Esophagus squamous epithelium (tissue), 4 donors: Measurements from ENCODE around the gene ROR2.

Experiments used
- CTCF ChIP-seq, 6 experiments: fragments of 450-650 bp in 4 of 6; fragments of 200-600 bp in 2 of 6; sonication (generic) in 2 of 6; IDR thresholded peaks; one replicate each; pipeline ENCODE4 v1.5.1; 2016 to 2019; ENCODE audit warnings: antibody characterized with exemption in 6 of 6, mild to moderate bottlenecking in 4 of 6, moderate library complexity in 4 of 6
- POLR2A ChIP-seq, 4 donors: fragments of 450-650 bp; IDR thresholded peaks; one replicate each; pipeline ENCODE4 v1.6.1; 2017; ENCODE audit warnings: antibody characterized with exemption in 4 of 4, mild to moderate bottlenecking in 4 of 4, moderate library complexity in 3 of 4

- TF ChIP-seq CTCF (IDR thresholded peaks at IDR 0.05) (no peak), POLR2A (IDR thresholded peaks at IDR 0.05) (no peak)
These were observed 65.9 kb downstream of the ROR2 start for GRCh38 chr9:91884153-91884552.
